SU-DHL-6 (cell line): ENCODE results near the gene MAGEA9B.
"Not testable (repeated sequence)": the region's sequence is repeated elsewhere in the genome, so short reads cannot be mapped to it uniquely, and the experiment has no call there.

ENCODE experiments used
- H2AFZ ChIP-seq: fragments of 200-600 bp; sonication (generic); 2 replicates; pipeline ENCODE4 v1.6.1; 2014; ENCODE audit warnings: low read depth, mild to moderate bottlenecking, moderate library complexity, mixed read lengths, antibody characterized with exemption, low read length; ENCODE audit not compliant: severe bottlenecking
- H3F3A ChIP-seq: fragments of 200-600 bp; shearing (Covaris generic); 2 replicates; pipeline ENCODE4 v1.6.0; 2016; ENCODE audit warnings: antibody characterized with exemption, mild to moderate bottlenecking; ENCODE audit not compliant: insufficient read depth
- H3K27ac ChIP-seq: fragments of 200-600 bp; sonication (generic); 2 replicates; pipeline ENCODE4 v1.5.1; 2016; ENCODE audit warnings: low read depth, mild to moderate bottlenecking, low read length, moderate library complexity, mixed read lengths
- H3K27me3 ChIP-seq: fragments of 200-600 bp; sonication (generic), shearing (Covaris generic); 2 replicates; pipeline ENCODE4 v1.6.0; 2014; ENCODE audit warnings: mild to moderate bottlenecking, low read length
- H3K36me3 ChIP-seq: fragments of 200-600 bp; sonication (generic); 2 replicates; pipeline ENCODE4 v1.6.1; 2014; ENCODE audit warnings: mild to moderate bottlenecking, low read length, mixed read lengths
- H3K4me2 ChIP-seq: fragments of 300-600, 200-600 bp; shearing (Covaris generic), sonication (generic); 2 replicates; pipeline ENCODE4 v1.6.0; 2014; ENCODE audit warnings: low read length, low read depth, mild to moderate bottlenecking; ENCODE audit not compliant: poor library complexity, severe bottlenecking
- H3K4me3 ChIP-seq: fragments of 200-600 bp; sonication (generic); 2 replicates; pipeline ENCODE4 v1.5.1; 2014; ENCODE audit warnings: antibody characterized with exemption, low read length, mild to moderate bottlenecking, mixed read lengths; ENCODE audit not compliant: insufficient read depth, poor library complexity, severe bottlenecking
- H3K79me2 ChIP-seq: fragments of 200-600 bp; sonication (generic); 2 replicates; pipeline ENCODE4 v1.6.1; 2014; ENCODE audit warnings: mild to moderate bottlenecking, low read length, moderate library complexity; ENCODE audit not compliant: insufficient read depth
- H3K9ac ChIP-seq: fragments of 200-600 bp; sonication (generic); 2 replicates; pipeline ENCODE4 v1.7.0; 2014; ENCODE audit warnings: mild to moderate bottlenecking, low read length
- H3K9me2 ChIP-seq: fragments of 200-600 bp; sonication (generic); replicated peaks from 2 replicates; pipeline ENCODE4 v1.6.1; 2014; ENCODE audit warnings: low read length; ENCODE audit not compliant: insufficient read depth
- H3K9me3 ChIP-seq: fragments of 200-600 bp; sonication (generic); 2 replicates; pipeline ENCODE4 v1.6.1; 2014; ENCODE audit warnings: low read length, mixed read lengths; ENCODE audit not compliant: insufficient read depth
- H4K20me1 ChIP-seq: fragments of 200-600 bp; sonication (generic); 2 replicates; pipeline ENCODE4 v1.6.1; 2014; ENCODE audit warnings: low read depth, mild to moderate bottlenecking, antibody characterized with exemption, low read length, moderate library complexity, mixed read lengths
- CTCF ChIP-seq: fragments of 200-600 bp; sonication (generic); IDR thresholded peaks from one replicate; pipeline ENCODE4 v1.5.1; 2017; ENCODE audit warnings: antibody characterized with exemption, mild to moderate bottlenecking, low read length, moderate library complexity; ENCODE audit not compliant: insufficient read depth, poor library complexity, severe bottlenecking
- EZH2phosphoT487 ChIP-seq: fragments of 200-600 bp; sonication (generic), shearing (Covaris generic); conservative IDR thresholded peaks from 2 replicates; pipeline ENCODE4 v1.6.1; 2018; ENCODE audit warnings: mild to moderate bottlenecking, antibody characterized with exemption, low read length, moderate library complexity, mixed read lengths

MAGEA9B gene

GRCh38 chrX:149540131-149540620 lies 47.1 kb downstream of the MAGEA9B start:
- Histone ChIP-seq H2AFZ (peak overlapping the region; percentile 43), H3K27me3 (no peaks in the 10 kb centered on the region), H3K9me2 (no peaks in the 10 kb centered on the region), H3F3A (no peaks in the 10 kb centered on the region), H4K20me1 (no peaks in the 10 kb centered on the region), H3K9me3 (no peaks in the 10 kb centered on the region), H3K4me3 (peak overlapping the region; percentile 87), H3K36me3 (no peaks in the 10 kb centered on the region), H3K9ac (peak overlapping the region; percentile 84), H3K4me2 (peak overlapping the region; percentile 68), H3K27ac (peak overlapping the region; percentile 83), H3K79me2 (no peaks in the 10 kb centered on the region)
- TF ChIP-seq EZH2phosphoT487 (no peak), CTCF (no peak)

- peak overlapping the region; percentile 41 for H2AFZ ChIP-seq
- no peaks in the 10 kb centered on the region for H3K27me3 ChIP-seq
- H3K79me2 ChIP-seq: no peaks in the 10 kb centered on the region
- H3K9me2 ChIP-seq: no peaks in the 10 kb centered on the region
- H3K9ac ChIP-seq: peak overlapping the region; percentile 47
- H3K4me3 ChIP-seq: peak overlapping the region; percentile 57
- no peaks in the 10 kb centered on the region for H3K36me3 ChIP-seq
- peak overlapping the region; percentile 66 for H3K4me2 ChIP-seq
- H3F3A ChIP-seq: no peaks in the 10 kb centered on the region
- peak overlapping the region; percentile 37; the same call in 1 of the 2 replicates for H3K27ac ChIP-seq
- no peaks in the 10 kb centered on the region for H3K9me3 ChIP-seq
- H4K20me1 ChIP-seq: no peaks in the 10 kb centered on the region
- no peak for TF ChIP-seq CTCF
- no peak for TF ChIP-seq EZH2phosphoT487
Measured at GRCh38 chrX:149539283-149540130, 47.8 kb downstream of the MAGEA9B start.

GRCh38 chrX:149537474-149537873 lies 49.8 kb downstream of the MAGEA9B start:
- H3K4me2 ChIP-seq, H3K4me3 ChIP-seq, H3K36me3 ChIP-seq, H3K9me3 ChIP-seq, H3K9ac ChIP-seq, H3K9me2 ChIP-seq, H3K79me2 ChIP-seq, H3F3A ChIP-seq, H3K27me3 ChIP-seq, H2AFZ ChIP-seq, H3K27ac ChIP-seq, H4K20me1 ChIP-seq: not testable (repeated sequence)

- H3K27me3 ChIP-seq, H3K79me2 ChIP-seq, H3K9ac ChIP-seq, H3K9me3 ChIP-seq, H3K4me2 ChIP-seq, H4K20me1 ChIP-seq, H3K36me3 ChIP-seq, H3K27ac ChIP-seq, H3F3A ChIP-seq, H2AFZ ChIP-seq, H3K9me2 ChIP-seq, H3K4me3 ChIP-seq: not testable (repeated sequence)
Measured at GRCh38 chrX:149534926-149535602, 52.2 kb downstream of the MAGEA9B start.

GRCh38 chrX:149533999-149534398 lies 53.3 kb downstream of the MAGEA9B start:
- not testable (repeated sequence) for H3K79me2 ChIP-seq, H2AFZ ChIP-seq, H3K9ac ChIP-seq, H3K9me2 ChIP-seq, H3K9me3 ChIP-seq, H3K4me2 ChIP-seq, H3K27me3 ChIP-seq, H3K27ac ChIP-seq, H3K4me3 ChIP-seq, H4K20me1 ChIP-seq, H3F3A ChIP-seq, H3K36me3 ChIP-seq

- H4K20me1 ChIP-seq, H2AFZ ChIP-seq, H3K4me2 ChIP-seq, H3K27me3 ChIP-seq, H3K4me3 ChIP-seq, H3K79me2 ChIP-seq, H3K9ac ChIP-seq, H3K36me3 ChIP-seq, H3K9me2 ChIP-seq, H3F3A ChIP-seq, H3K9me3 ChIP-seq, H3K27ac ChIP-seq: not testable (repeated sequence)
Measured at GRCh38 chrX:149532868-149533267, 54.4 kb downstream of the MAGEA9B start.
